A549 (cell line): Measurements from ENCODE around the gene MORC2.

Source experiments
- BCL3 ChIP-seq: fragments of >200 bp; sonication (Bioruptor Twin); formaldehyde crosslinking; IDR thresholded peaks from 3 replicates; pipeline ENCODE4 v1.6.1; 2016
- CEBPB ChIP-seq, 2 experiments: fragments of >200 bp in 1 of 2; sonication (Bioruptor Twin) in 1 of 2; formaldehyde crosslinking in 1 of 2; IDR thresholded peaks; 2 replicates each; pipeline ENCODE4 v1.6.1; 2012 to 2016
- EP300 ChIP-seq, 2 experiments: fragments of >200 bp; sonication (Bioruptor Twin); formaldehyde crosslinking; IDR thresholded peaks; 2 replicates in 1 of 2; 3 replicates in 1 of 2; pipeline ENCODE4 v1.6.1; 2016 to 2017
- FOSL2 ChIP-seq, 2 experiments: fragments of 450-650 bp in 1 of 2; fragments of >200 bp in 1 of 2; sonication (Bioruptor Twin) in 1 of 2; formaldehyde crosslinking; IDR thresholded peaks; 2 replicates each; pipeline versions ENCODE4 v1.5.0 to v1.6.1; 2016 to 2020; ENCODE audit warnings: mild to moderate bottlenecking in 1 of 2, moderate library complexity in 1 of 2
- HDAC2 ChIP-seq: fragments of 200-600 bp; sonication (generic); IDR thresholded peaks from 2 replicates; pipeline ENCODE4 v1.6.1; 2016
- KDM1A ChIP-seq: fragments of 200-600 bp; sonication (generic); IDR thresholded peaks from 2 replicates; pipeline ENCODE4 v1.6.1; 2016; ENCODE audit warnings: low read depth, mild to moderate bottlenecking
- MYC ChIP-seq: IDR thresholded peaks from 2 replicates; pipeline ENCODE4 v1.6.1; 2012; ENCODE audit warnings: mild to moderate bottlenecking, inconsistent platforms, low read length, improper control_type of control experiment, borderline replicate concordance
- POLR2A ChIP-seq: IDR thresholded peaks from 2 replicates; pipeline ENCODE4 v1.6.1; 2012; ENCODE audit warnings: mild to moderate bottlenecking, low read length
- RAD21 ChIP-seq, 2 experiments: fragments of >200 bp in 1 of 2; sonication (Bioruptor Twin) in 1 of 2; formaldehyde crosslinking in 1 of 2; IDR thresholded peaks in 1 of 2; conservative IDR thresholded peaks in 1 of 2; 2 replicates in 1 of 2; 3 replicates in 1 of 2; pipeline ENCODE4 v1.6.1; 2012 to 2018; ENCODE audit warnings: inconsistent platforms in 1 of 2
- TF ChIP-seq, protein P1 (sequence below): fragments of >200 bp; sonication (Bioruptor Twin); formaldehyde crosslinking; IDR thresholded peaks from 3 replicates; pipeline ENCODE4 v1.5.1; 2016

DNA sequence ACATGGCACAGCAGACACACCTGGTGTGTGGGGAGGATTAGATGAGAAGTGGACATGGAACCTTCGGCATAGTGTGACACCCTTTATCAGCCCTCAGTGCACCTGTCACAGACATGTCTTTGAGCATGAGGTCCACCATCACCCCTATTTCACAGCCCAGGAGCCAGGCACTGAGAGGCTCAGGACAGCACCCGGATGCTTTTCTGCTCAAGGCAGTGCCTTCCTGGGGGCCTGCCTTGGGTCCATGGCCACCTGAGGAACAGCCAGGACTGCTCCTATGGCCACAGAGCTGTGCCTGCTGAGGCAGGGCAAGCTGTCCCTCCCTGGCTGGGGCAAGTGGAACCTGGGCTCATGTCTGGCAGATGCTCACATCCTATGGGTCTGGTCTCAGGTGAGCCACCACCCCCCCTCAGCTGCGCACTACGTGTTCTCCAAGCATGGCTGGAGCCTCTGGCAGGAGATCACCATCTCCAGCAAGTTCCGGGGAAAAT, 75.8 kb downstream of the MORC2 start:
- TF ChIP-seq POLR2A (no peak), HDAC2 (no peak), CEBPB (IDR thresholded peaks at IDR 0.05) (no peak), MYC (no peak), EP300 (IDR thresholded peaks at IDR 0.05) (no peak), BCL3 (no peak), KDM1A (no peak), RAD21 (conservative IDR thresholded peaks at IDR 0.05 in 1 of 2, IDR thresholded peaks at IDR 0.05 in 1 of 2) (no peak), FOSL2 (IDR thresholded peaks at IDR 0.05) (no peak), FOSL2 (CRISPR knock-in tag; IDR thresholded peaks at IDR 0.05) (no peak)
- TF ChIP-seq, protein P1, sequence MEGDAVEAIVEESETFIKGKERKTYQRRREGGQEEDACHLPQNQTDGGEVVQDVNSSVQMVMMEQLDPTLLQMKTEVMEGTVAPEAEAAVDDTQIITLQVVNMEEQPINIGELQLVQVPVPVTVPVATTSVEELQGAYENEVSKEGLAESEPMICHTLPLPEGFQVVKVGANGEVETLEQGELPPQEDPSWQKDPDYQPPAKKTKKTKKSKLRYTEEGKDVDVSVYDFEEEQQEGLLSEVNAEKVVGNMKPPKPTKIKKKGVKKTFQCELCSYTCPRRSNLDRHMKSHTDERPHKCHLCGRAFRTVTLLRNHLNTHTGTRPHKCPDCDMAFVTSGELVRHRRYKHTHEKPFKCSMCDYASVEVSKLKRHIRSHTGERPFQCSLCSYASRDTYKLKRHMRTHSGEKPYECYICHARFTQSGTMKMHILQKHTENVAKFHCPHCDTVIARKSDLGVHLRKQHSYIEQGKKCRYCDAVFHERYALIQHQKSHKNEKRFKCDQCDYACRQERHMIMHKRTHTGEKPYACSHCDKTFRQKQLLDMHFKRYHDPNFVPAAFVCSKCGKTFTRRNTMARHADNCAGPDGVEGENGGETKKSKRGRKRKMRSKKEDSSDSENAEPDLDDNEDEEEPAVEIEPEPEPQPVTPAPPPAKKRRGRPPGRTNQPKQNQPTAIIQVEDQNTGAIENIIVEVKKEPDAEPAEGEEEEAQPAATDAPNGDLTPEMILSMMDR, result no peak
